HG03139 (cell line): ENCODE data around the gene LTC4S.

ENCODE experiments used
- ATAC-seq: cut with Tn5 transposase; IDR thresholded peaks from one replicate; pipeline ENCODE4 v1.9.1; 2021; ENCODE audit not compliant: unreplicated experiment

LTC4S gene

DNA sequence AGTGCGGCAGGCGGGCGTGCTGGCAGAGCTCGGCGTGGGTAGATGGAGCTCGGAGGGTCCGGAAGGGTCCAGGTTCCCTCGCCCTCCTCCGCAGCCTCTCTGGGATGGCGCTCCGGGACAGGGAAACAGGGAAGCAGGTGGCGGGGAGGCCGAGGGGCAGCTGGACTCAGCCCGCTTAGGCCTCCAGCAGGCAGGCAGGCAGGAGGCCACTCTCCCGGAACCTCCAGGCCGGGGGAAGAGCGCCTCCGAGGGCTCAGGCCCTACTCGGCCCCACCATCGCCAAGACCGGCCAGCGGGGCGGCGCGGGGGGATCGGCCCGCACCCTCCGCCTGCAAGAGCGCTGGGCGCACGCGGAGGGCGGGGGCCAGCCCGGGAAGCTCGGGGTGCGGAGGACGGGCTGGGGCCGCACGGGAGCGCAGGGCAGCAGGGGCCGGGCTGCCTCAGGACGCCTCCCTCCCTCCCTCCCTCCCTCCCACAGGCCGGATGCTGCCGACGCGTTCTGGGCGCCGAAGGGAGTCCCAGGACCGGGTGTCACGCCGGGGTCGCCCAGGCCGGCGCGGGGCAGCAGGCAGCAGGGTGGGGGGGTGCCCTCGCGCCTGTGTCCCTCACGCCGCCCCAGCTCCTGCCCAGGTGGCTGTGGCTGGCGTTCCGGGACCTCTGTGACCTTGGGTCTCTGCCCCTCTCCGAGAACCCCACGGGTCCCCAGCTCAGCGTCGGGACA, 11.9 kb downstream of the LTC4S start:
- ATAC-seq = peak; percentile 26

DNA sequence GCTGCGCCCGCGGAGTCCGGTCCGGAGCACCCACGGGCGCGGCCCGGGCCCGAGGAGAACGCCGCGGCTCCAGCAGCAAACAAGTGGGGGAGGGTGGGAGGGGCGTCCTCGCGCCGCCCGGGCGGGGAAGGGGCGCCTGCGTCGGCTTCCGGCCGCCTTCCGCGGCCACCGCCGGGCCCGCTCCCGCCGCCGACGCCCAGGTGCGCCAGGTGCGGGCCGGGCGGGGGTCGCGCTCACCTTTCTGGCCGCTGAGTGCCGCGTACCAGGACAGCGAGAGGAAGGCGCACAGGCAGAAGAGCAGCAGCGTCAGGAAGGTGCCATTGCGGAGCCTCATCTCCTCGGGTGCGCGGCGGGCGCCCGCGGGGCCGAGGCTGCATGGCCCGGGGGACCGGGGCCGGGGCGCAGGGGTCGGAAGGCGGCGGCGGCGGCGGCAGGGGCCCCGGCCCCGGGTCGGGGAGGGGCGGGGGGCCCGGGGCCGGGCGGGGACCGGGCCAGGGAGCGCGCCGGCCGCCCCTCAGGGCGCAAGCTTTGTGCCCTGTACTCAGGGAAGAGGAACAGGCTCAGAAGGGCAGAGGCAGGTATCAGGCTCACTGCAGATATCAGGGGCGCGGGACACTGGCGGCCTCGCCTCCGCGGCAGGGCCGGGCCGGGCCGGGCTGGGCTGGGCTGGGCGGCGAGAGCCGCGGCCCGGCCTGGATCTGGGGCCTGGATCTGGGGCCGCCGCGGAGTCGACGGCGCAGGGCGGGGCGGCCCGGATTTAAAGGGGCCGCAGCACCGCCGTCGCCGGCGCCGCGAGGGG, 12.7 kb downstream of the LTC4S start, which contains the start of gene MGAT4B:
TSS of gene MGAT4B (minus strand) at position 617 of the 799 bp plus-strand sequence. CDS start at position 334, 283 bp downstream.
- peak; percentile 60 for ATAC-seq

DNA sequence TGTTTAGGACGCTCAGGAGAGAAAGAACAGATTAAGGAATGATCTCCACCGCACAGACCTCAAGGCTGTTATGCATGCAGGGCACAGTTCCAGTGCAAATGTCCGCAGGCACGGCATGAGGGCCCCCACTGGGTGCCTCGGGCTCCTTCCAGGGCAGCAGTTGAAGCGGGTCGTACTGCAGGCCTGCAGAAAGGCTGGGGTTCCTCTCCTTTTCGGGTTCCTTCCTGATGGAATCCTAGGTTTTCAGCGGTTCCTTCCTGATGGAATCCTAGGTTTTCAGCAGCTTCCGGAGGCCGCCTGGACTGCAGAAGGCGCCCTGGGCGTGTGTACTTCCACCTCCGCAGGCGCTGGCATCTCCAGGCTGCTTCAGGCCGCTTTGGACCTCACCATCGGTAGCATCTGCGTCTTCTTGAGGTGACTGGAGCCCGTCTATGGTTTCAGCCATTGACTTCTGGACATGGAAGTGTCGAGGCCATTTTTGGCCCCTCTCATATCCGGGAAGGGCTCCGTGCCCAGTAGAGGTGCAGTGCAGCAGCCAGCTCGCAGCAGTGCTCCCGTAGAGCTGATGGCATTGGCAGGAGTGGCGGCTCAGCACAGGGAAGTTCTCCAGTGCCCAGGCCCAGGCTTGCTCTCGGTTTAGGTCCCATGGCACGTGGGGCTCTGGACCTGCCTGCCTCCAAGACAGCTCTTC, 18.5 kb downstream of the LTC4S start:
- ATAC-seq = no peak

DNA sequence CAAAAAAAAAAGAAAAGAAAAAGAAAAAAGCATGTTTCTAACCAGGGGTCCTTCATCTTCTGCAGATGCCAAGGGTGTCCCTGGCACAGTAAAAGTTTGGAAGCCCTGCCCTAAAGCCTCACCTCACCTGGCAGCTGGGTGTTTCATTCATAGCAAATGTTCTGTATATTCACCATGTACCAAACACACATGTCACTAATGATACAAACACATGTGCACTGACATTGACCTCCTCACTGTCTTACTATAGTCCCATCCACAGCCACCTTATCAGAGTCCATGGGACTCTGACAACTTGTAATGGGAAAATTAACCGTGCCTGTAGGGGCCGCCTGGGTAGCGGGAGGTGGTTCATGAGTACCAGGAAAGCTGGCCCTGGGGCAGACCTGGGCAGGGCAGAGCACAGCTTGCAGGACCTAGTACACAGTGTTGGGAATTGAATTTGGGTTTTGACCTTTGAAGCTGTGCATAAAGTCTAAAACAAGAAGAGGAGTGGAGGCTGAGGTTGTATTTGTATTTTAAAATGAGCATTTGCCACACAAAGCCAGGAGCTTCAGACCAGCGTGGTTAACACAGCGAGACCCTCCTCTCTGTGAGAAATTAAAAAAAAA, 19.3 kb downstream of the LTC4S start:
- no peak for ATAC-seq

DNA sequence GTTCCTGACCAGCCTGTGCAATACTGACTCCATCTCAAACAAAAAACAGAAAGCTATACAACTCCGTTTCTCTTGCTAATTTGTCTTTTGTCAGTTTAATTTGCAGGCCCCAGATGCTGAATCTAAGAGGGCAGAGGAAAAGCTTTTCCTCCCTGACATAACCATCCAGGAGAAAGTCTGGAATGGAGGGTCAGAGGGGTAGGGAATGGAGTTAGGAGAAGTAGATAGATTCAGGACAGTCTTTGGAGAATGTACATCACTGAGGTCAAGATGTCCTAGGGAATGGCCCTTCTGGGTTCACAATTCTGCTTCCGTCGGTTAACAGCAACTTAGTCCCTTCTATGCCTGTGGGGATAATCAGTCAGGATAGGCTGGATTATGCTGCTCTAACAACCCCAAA, 20.3 kb downstream of the LTC4S start:
- ATAC-seq = no peak

DNA sequence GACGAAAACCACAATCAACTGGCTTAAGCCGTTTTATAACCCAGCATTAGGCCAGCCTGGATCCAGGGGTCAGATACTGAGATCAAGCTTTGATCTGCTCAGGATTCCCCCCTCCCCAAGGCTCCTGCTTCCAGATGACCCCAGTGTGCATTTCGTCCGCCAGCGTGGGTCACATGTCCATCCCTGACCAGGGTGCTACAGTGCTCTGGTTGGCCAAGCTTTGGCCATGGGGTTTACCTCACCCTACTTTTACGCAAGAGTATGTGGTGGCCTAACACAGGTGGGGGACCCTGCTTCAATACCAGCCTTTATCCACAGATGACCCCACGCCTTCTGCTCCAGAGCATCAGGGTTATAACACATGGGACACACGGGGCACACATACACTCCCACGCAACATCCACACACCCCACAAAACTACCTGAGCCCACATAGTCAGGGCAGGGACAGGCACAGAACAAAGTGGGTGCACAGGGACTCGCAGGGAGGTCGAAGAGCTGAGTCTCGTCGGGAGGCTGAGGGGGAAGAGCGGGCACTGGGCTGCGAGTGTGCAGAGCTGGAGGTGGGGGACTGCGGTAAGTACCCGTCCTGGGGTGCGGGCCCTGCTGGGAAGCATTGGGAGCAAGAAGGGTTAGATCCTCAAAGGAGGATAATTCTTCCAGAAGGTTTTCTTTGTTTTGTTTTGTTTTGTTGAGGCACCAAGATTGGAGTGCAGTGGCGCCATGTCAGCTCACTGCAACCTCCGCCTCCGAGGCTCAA, 21.9 kb downstream of the LTC4S start:
- no peak for ATAC-seq

DNA sequence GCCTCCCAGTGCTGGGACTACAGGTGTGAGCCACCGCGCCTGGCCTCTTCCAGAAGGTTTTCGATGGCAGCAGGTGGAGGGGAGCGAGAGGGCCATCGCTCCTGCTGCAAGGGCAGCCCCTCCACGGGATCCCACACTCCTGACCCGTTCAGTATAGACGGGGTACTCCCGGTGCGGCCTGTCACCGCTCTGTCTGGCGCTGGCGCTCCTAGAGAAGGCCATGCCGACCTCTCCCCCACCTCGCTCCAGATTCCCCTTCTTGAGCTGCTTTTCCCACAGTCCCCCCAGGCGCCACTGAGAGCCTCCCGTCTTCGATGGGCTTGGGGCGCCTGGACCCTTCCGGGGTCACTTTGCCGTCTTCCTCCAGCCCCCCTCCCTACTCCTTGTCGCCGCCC, 22.6 kb downstream of the LTC4S start:
- no peak for ATAC-seq

DNA sequence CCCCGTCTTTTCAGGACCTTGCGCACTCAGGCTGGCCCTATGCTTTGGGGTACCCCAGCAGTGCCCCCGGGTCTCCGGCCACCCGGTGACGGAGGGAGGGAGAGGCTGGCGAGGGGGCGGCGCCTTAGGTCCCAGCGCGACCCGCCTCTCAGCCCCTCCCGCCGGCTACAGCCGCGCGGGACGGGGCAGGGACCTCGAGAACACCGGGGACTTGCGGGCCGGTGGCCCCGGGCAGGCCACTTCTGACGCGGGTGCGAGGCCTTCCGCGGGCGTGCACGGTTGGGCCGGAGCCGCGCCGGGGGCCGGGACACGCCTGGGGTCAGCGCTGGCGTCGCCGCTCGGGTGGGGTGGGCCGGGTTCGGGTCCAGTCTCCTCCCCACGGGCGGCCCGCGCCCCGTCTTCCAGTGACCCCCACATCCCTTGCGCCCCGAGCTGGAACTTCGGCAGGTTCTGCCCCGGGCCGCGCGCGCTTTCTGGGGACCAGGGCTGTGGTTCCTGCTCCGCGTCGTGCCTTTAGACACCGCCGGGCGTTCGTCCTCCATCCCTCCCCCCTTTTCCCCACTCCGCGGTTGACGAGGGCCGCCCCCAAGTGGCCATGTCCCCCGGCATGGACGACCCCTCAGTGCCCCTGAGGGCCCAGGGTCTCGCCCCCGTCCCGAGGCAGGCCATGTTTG, 23.1 kb downstream of the LTC4S start:
- ATAC-seq = no peak

DNA sequence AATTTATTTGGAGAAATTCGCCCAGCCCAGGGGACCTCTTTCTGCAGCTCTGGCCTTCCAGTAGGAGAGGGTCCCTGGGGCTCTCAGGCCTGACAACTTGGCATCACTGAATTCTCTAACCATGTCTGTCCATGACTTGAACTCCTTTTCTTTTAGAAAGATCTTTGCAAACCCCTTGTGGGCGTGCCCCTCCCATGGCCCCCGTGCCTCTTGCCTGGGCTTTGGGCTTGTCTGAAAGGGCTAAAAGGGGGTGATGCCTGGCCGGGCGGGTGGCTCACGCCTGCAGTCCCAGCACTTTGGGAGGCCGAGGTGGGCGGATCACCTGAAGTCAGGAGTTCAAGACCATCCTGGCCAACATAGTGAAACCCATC, 23.7 kb downstream of the LTC4S start:
- ATAC-seq = no peak

DNA sequence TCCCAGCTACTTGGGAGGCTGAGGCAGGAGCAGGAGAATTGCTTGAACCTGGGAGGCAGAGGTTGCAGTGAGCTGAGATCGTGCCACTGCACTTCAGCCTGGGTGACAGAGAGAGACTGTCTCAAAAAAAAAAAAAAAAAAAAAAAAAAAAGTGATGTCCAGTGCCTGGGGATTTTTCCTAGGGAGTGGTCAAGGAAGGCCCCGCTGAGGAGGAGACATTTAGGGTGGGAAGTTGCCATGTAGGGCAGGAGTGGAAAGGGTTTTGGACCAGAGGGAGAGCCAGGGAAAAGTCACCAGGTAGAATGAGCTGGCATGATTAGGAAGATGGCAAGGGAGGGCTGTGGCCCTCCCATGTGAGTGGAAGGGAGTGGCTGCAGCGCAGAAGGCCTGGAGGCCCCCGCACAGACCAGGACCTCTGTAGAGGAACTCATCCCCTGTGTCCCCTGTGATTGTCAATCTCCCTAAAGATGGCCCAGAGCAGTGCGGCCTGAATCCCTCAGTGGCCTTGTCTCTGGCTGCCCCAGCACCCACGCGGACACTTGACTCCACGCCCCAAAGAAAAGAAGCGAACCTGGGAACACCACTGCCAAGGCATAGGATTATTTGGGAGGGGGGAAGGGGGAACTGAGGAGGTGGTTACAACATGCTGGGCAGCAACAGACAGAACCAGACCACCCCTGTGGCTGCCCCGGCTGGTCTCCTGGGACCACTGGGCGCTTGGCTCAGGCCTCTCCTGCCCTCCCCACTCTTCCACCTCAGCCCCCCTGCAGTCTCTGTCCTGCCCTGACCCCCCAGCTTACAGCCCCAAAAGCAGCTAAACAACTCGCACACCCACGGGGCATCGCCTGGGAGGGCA, 24.3 kb downstream of the LTC4S start:
- ATAC-seq = no peak

DNA sequence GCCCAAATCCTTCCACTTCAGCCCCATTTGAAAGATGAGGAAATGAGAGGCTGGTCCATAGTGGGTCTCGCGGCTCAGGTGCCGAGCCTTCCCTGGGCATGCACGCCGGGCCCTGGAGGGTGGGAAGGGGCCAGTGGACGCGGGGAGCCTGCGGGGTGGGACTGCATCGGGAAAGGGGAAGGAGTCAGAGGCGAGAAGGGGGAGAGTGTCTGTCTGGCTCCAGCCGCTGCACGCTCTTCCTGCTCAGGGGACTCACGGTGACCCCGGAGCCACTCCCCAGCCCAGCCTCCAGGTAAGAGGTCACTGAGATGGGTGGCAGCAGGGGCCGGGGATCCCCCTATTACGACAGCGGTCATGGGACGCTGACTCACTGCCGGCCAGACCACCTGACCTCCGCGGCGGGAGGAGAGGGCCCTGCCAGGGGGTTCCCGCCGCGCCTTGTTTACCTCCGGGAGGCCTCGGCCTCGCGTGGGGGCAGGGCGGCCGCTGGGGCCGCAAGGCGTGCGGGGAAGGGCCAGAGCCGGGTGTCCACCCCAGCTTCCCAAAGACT, 25.0 kb downstream of the LTC4S start:
- ATAC-seq = peak; percentile 51

DNA sequence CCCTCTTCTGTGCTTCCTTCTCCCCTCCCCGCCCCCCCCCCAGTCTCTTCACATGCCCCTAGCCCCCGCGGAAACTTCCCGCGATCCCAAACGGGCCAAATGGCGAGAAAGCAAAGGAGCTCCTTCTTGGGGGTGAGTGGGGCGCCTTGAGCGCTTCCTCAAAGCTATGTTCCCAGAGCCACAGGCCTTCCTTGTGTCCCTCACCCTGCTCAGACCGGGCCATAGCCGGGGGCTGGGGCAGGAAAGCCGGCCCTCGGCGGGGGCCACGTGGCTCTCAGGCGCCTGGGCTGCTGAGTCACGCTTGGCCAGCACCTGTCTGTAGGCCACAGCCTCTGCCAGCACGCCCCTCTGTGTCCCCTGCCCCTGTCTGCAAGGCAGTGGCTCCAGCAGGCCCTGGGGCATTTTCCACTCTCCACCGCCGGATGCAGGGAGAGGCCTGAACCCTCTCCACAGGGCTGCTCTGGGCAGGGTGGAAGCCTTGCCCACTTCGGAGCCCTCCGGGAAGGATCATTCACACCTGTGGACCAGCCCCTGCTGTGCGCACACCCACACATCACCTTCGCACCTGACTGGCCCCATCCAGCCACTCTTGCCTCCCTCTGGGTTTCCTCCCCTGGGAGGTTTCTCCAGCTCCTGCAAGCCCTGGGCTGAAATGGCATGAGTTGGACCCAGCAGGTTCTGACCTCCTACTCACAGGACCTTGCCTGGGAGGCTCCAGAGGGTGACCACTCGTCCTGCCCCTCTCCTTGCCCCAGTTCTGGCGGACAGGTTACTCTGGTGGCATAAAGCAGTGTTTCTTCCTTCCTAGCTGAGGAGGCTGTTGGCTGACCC, 25.7 kb downstream of the LTC4S start:
- ATAC-seq = no peak

DNA sequence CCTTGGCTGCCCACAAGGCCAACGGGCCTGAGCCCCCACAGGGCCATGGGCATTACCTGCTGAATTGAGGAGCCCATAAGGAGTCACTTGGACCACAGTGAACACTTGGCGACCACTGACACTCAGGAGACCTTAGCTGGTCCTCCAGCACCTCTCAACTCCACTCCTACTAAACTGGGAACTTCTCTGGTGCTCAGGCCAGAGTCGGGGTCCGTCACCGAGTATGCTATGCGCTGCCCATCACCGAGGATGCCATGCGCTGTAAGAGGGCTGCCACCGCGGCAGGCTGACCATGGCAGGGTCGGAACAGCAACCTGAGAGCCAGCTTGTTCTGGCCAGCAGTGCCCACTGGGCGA, 26.3 kb downstream of the LTC4S start:
- ATAC-seq = no peak

DNA sequence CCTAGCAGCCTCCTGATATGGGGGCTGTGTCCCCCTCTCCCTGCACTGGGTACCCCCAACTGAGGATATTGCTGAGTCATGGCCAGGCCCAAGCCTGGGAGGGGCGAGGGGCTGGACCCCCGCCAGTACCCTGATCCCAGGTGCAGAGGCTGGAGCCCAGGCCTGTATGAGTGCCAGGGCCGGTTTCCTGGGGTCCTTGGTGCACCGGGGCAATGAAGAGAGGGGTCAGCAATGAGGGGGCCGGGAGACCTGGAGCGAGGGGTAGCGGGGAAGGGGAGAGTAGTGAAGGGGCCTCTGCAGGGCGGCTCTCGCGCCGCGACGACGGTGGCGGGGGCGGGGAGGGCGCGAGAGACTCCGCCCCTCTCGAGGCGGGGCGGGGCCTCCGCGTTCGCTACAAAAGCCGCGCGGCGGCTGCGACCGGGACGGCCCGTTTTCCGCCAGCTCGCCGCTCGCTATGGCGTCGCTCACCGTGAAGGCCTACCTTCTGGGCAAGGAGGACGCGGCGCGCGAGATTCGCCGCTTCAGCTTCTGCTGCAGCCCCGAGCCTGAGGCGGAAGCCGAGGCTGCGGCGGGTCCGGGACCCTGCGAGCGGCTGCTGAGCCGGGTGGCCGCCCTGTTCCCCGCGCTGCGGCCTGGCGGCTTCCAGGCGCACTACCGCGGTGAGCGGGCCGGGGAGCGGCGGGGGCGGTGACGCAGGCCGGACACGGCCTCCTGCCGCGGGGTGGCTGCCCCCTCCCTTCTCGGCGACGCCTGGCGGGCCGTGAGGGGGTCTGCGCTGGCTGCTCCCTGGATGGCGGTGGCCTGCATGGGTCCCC, 26.9 kb downstream of the LTC4S start, which contains the start of gene SQSTM1:
TSS of gene SQSTM1 (plus strand) at position 423 of the 815 bp plus-strand sequence. CDS start at position 455, 32 bp downstream.
- ATAC-seq = peak; percentile 26

DNA sequence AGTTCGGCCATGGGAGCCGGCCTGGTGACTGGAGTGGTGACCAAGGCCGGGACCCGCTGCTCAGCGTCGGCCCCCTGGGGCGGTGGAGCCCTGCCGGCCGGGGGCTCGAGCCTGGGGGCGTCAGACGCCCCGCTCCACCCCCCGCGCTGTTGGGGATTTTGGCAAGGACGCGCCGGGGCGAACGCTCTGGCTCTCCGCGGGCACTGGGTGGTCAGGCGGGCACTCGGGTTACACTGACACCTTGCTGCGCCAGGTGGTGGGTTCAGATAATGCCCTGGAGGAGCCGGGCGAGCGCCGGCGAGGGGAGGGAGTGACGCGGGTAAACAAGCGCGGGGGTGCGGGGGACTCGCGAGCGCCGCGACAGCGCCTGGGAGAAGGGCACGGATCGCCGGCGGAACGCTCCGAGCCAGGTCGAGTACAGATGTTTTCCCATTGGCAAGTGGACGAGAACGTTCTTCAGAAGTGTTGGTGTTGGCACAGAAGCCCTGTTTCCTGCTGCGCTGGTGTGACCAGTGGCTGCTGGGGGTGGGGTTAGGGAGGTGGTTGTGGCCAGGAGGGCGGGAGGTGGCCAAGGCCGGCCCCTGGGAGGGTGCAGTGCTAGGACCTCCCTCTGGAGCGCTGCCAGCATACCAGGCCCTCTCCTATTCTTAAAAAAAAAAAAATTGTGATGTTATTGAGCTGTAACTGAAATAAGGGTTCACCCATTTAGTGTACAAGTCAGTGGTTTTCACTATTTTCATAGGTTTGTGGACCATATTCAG, 27.7 kb downstream of the LTC4S start:
- peak; percentile 40 for ATAC-seq

DNA sequence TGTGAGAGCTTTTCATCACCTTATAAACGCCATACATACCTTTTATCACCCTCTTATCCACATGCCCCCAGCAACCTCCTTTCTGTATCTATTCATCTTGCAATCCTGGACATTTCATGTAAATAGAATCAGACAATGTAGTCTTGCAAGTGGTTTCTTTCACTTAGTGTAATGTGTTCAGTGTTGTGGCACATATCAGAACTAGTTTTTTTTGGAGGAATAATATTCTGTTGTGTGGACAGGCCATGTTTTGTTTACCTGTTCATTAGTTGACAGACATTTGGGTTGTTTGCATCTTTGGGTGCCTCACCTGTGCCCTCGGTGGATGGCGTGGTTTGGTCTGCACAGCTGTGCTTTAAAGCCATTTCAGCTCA, 28.3 kb downstream of the LTC4S start:
- no peak for ATAC-seq
